22Rv1 (cell line): ENCODE data around the gene TIMM8B.
"Not testable (repeated sequence)": the region's sequence is repeated elsewhere in the genome, so short reads cannot be mapped to it uniquely, and the experiment has no call there.

Experiments
- ZFX ChIP-seq: fragments of 450-650 bp; IDR thresholded peaks from 2 replicates; pipeline ENCODE4 v1.6.1; 2017; ENCODE audit warnings: antibody characterized with exemption, borderline replicate concordance
- TF ChIP-seq, protein P1 (sequence below): fragments of 450-650 bp; IDR thresholded peaks from 2 replicates; pipeline ENCODE4 v1.5.1; 2017; ENCODE audit warnings: mild to moderate bottlenecking

GRCh38 chr11:112046647-112047046 is 39.9 kb downstream of the TIMM8B start:
- TF ChIP-seq, protein P1, sequence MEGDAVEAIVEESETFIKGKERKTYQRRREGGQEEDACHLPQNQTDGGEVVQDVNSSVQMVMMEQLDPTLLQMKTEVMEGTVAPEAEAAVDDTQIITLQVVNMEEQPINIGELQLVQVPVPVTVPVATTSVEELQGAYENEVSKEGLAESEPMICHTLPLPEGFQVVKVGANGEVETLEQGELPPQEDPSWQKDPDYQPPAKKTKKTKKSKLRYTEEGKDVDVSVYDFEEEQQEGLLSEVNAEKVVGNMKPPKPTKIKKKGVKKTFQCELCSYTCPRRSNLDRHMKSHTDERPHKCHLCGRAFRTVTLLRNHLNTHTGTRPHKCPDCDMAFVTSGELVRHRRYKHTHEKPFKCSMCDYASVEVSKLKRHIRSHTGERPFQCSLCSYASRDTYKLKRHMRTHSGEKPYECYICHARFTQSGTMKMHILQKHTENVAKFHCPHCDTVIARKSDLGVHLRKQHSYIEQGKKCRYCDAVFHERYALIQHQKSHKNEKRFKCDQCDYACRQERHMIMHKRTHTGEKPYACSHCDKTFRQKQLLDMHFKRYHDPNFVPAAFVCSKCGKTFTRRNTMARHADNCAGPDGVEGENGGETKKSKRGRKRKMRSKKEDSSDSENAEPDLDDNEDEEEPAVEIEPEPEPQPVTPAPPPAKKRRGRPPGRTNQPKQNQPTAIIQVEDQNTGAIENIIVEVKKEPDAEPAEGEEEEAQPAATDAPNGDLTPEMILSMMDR: not testable (repeated sequence)
- not testable (repeated sequence) for TF ChIP-seq ZFX
